ENCODE results near the gene C1QTNF5. TPM values are rescaled to one million over a fixed set of nuclear protein-coding genes. Genes with fewer than 3 reads are reported as not detected.

C1QTNF5 gene
- total RNA-seq, 1 donor: 6.5 TPM

DNA sequence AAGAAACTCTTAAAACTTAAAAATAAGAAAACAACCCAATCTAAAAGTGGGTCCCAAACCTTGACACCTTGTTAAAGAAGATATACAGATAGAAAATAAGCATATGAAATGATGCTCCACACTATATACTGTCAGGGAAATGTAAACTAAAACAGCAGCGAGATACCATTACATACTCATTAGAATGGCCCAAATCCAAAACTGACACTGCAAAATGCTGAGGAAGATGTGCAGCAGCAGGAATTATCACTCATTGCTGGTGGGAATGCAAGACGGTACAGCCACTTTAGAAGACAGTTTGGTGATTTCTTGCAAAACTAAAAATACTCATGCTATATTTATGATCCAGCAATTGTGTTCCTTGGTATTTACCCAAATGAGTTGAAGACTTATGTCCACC is 11.4 kb downstream of the C1QTNF5 start:
- no peak for DNase-seq (ENCODE audit: low read depth)
- no peak overlapping the region for H3K4me3 ChIP-seq (ENCODE audit: low read depth, low read length)
- TF ChIP-seq, protein P1, sequence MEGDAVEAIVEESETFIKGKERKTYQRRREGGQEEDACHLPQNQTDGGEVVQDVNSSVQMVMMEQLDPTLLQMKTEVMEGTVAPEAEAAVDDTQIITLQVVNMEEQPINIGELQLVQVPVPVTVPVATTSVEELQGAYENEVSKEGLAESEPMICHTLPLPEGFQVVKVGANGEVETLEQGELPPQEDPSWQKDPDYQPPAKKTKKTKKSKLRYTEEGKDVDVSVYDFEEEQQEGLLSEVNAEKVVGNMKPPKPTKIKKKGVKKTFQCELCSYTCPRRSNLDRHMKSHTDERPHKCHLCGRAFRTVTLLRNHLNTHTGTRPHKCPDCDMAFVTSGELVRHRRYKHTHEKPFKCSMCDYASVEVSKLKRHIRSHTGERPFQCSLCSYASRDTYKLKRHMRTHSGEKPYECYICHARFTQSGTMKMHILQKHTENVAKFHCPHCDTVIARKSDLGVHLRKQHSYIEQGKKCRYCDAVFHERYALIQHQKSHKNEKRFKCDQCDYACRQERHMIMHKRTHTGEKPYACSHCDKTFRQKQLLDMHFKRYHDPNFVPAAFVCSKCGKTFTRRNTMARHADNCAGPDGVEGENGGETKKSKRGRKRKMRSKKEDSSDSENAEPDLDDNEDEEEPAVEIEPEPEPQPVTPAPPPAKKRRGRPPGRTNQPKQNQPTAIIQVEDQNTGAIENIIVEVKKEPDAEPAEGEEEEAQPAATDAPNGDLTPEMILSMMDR (IDR thresholded peaks at IDR 0.05; ENCODE audit: insufficient read depth, low read depth, low read length): no peak

DNA sequence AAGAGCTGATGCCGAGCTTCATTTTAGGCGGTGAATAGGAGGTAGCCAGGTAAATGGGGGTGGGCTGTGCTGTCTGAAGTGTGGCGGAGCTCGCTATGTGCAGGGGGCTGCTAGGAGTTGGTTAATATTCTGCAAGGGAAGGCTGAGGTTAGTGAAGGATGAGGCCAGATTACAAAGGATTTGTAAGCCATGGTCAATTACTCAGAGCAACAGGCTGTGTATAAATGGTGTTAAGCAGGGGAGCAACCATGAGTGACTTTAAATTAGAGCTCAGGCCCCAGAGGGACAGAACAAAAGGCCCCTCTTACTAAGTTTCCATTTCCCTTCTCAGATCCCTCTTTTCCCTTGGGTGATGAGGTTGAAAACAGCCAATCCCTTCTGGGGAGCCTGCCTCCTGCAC is 16.5 kb downstream of the C1QTNF5 start:
- no peak overlapping the region for H3K4me3 ChIP-seq (ENCODE audit: low read depth, low read length)
- DNase-seq (ENCODE audit: low read depth): no peak
- TF ChIP-seq, protein P1 (IDR thresholded peaks at IDR 0.05; ENCODE audit: insufficient read depth, low read depth, low read length): no peak

DNA sequence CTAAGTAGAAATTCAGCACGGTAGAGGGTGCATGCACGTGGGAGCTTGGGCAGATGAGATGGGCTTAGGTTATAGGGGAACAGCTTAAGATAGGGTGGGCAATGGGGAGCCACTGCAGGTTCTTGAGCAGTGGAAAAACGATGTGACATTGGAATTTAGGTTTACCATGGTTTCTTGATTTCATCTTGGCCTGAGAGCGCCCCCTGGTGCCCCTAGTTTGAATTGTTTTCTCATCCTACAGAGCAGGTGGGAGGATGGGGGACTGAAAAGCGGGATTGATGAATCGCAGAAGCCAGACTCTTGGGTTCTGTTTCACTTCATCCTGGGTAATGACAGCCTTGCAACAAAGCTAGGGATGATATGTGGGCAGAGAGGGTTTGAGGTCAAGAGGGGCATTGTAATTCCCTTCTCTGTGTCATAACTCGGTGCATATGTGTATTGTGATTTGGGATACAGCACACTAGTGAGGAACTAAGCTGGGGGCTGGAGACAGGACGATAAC is 17.1 kb downstream of the C1QTNF5 start:
- H3K4me3 ChIP-seq (ENCODE audit: low read depth, low read length): no peak overlapping the region
- TF ChIP-seq, protein P1 (IDR thresholded peaks at IDR 0.05; ENCODE audit: insufficient read depth, low read depth, low read length): peak; percentile 85
- DNase-seq (ENCODE audit: low read depth): peak; percentile 83

DNA sequence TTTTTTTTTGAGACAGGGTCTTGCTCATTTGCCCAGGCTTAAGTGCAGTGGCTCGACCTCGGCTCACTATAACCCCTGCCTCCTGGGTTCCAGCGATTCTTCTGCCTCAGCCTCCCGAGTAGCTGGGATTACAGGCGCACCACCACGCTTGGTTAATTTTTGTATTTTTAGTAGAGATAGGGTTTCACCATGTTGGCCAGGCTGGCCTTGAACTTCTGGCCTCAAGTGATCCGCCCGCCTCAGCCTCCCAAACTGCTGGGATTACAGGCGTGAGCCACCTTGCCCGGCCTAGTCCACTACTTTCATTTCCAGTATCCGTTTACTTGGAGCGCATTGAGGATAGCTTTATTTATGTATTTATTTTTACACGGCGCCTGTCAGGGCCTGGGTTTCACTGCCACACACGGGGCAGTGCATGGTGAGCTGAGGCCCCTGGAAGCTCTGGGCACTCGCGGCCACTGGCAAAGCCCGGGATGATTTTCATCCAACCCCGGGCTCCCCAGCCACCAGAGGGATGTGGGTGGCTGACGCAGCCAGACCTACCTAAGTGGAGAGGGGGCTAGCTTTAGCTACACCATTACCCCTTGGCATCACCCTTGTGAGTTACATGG is 17.7 kb downstream of the C1QTNF5 start:
- H3K4me3 ChIP-seq (ENCODE audit: low read depth, low read length): no peak overlapping the region
- no peak for DNase-seq (ENCODE audit: low read depth)
- TF ChIP-seq, protein P1 (IDR thresholded peaks at IDR 0.05; ENCODE audit: insufficient read depth, low read depth, low read length): no peak

DNA sequence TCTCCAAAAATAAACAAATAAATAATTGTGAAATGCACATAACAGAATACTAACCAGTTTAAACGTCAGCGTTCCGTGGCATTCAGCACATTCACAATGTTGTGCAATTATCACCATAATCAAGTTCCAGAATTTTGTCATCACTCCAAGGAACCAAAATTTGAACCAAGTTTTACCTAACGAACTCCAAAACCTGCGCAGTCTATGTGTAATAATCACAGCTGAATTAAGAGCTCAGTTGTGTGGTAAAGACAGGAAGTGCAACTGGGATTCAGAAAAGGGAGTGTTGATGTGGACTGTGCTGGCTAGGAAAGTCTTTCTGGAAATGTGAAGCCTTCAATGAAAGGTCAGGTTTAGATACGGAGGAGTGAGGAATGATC is 18.3 kb downstream of the C1QTNF5 start:
- DNase-seq (ENCODE audit: low read depth): peak; percentile 34
- TF ChIP-seq, protein P1 (IDR thresholded peaks at IDR 0.05; ENCODE audit: insufficient read depth, low read depth, low read length): peak; percentile 26
- no peak overlapping the region for H3K4me3 ChIP-seq (ENCODE audit: low read depth, low read length)

DNA sequence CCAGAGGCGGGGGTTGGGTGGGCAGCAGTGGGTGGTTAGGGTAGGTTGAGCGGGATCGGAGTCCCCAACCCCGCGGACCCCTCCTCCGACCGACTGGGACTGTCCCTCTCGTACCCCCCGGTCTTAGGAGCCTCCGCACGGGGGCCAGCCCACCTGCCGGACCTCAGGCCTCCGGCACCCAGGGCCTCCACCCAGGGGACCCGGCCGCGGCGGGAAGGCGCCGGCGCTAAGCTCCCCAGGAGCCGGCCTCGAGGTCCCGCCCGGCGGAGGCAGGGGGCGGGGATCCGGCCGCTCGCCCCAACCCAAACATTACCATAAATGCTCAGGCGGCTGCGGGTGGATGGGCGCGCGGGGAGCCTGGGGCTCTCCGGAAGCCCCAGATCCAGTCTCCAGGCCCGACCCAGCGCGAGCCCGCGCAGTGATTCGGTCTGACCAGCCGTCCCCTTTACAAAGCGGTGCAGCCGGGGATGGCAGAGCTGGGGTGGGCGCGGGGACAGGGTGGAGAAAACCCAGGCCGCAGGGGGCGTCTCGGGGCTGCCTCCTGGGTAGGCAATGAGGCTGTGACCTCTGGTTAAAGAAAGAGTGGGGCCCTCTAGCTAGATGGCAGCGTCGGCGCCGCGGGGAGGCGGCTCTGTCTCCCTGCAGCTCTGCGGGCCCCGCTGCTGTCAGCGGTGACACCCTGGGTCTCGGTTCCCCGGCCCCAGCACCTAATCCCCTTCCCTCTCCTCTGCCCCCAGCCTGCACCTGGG is 19.7 kb downstream of the C1QTNF5 start:
- TF ChIP-seq, protein P1 (IDR thresholded peaks at IDR 0.05; ENCODE audit: insufficient read depth, low read depth, low read length): no peak
- peak; percentile 76 for DNase-seq (ENCODE audit: low read depth)

More for the DNA sequence above, 19.7 kb downstream of the C1QTNF5 start:
- H3K4me3 ChIP-seq (ENCODE audit: low read depth, low read length): peak overlapping the region; percentile 51

Measured in fibroblast of villous mesenchyme (primary cell).